ENCODE measurements around the gene CD276.

GRCh38 chr15:73727330-73727976 lies 43.3 kb downstream of the CD276 start:
- TF ChIP-seq, protein P1, sequence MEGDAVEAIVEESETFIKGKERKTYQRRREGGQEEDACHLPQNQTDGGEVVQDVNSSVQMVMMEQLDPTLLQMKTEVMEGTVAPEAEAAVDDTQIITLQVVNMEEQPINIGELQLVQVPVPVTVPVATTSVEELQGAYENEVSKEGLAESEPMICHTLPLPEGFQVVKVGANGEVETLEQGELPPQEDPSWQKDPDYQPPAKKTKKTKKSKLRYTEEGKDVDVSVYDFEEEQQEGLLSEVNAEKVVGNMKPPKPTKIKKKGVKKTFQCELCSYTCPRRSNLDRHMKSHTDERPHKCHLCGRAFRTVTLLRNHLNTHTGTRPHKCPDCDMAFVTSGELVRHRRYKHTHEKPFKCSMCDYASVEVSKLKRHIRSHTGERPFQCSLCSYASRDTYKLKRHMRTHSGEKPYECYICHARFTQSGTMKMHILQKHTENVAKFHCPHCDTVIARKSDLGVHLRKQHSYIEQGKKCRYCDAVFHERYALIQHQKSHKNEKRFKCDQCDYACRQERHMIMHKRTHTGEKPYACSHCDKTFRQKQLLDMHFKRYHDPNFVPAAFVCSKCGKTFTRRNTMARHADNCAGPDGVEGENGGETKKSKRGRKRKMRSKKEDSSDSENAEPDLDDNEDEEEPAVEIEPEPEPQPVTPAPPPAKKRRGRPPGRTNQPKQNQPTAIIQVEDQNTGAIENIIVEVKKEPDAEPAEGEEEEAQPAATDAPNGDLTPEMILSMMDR (IDR thresholded peaks at IDR 0.05; ENCODE audit: low read depth, low read length) = no peak
- no peak for TF ChIP-seq EZH2phosphoT487 (IDR thresholded peaks at IDR 0.05; ENCODE audit: low read depth)
